Gastrocnemius medialis (tissue), 4 donors: ENCODE data around the gene COL1A1.

Experiments
- CTCF ChIP-seq, 5 experiments: fragments of 450-650 bp in 3 of 5; fragments of 200-600 bp in 2 of 5; sonication (generic) in 2 of 5; IDR thresholded peaks in 4 of 5; conservative IDR thresholded peaks in 1 of 5; 1 replicate in 4 of 5; 2 replicates in 1 of 5; pipeline ENCODE4 v1.5.1; 2016 to 2019; ENCODE audit warnings: antibody characterized with exemption in 5 of 5, mild to moderate bottlenecking in 3 of 5, moderate library complexity in 3 of 5
- POLR2A ChIP-seq, 2 donors: fragments of 450-650 bp; IDR thresholded peaks; one replicate each; pipeline ENCODE4 v1.6.1; 2017; ENCODE audit warnings: antibody characterized with exemption in 2 of 2, mild to moderate bottlenecking in 2 of 2, moderate library complexity in 2 of 2

- TF ChIP-seq CTCF (IDR thresholded peaks at IDR 0.05 in 4 of 5, conservative IDR thresholded peaks at IDR 0.05 in 1 of 5) (no peak), POLR2A (IDR thresholded peaks at IDR 0.05) (no peak)
Observed at GRCh38 chr17:50171371-50172071, 29.9 kb downstream of the COL1A1 start.
